ENCODE results near the gene VMAC.

Gene VMAC

DNA sequence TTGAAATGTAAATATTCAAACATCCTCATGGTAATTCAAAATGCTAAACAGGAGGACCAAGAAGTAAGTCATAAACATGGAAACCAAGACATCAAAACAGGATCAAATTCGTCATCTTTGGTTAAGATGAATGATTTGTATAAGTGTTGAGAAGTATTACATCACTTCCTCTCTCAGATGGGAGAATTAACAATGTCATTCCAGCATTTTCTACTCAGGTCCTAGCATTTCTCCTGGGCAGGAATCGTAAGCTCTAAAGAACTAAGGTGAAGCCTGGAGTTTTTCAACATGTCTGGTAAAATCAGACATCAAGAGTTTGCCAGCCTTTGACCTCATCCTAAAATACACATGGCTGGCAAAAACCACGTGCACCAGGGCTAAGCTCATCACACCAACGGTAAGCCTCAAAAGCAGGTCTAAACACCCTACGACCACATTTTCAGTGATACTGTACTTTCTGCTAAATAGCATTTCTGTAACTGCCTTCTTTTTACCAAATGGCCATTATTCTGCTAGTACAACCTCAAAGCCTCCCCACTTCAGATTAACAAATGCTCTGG is 48.4 kb downstream of the VMAC start:
- Mint-ChIP-seq H3K9me3 (no peaks in the 10 kb centered on the region), H3K4me3 (no peak overlapping the region), H3K4me1 (peaks cover 63 to 93% of the 10 kb centered on the region in 2 donors), H3K36me3 (peaks cover 30 to 40% of the 10 kb centered on the region in 2 donors), H3K27ac (no peak overlapping the region), H3K27me3 (no peaks in the 10 kb centered on the region)
- ATAC-seq (replicated peaks) (no peak), DNase-seq (no peak)

DNA sequence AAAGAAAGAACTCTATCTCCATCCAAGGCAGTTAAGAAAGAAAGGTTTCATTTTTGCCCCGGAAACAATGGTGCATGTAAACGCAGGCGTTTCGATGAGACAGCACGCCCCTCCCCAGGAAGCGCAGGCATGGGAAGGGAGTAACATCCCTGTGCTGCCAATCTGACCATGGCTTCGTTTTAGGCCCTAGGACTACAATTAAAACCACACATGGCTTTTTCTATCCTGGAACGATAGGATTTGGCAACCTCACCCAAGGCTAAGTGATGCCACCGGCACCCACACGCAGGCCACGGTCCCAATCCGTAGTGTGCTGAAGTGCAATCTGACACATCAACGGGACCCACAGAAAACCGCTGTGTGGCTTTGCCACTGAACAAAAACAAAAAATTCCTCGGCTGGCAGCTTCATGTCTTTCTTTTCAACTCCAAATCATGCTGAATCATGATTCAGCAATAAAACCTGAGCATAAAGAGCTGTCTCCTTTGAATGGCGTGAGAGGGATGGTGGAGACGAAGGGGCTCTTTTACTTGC is 49.1 kb downstream of the VMAC start:
- Mint-ChIP-seq H3K4me1 (peaks cover 62 to 93% of the 10 kb centered on the region in 2 donors), H3K36me3 (peaks cover 29 to 41% of the 10 kb centered on the region in 2 donors), H3K27ac (peak overlapping the region; percentile 66), H3K4me3 (peak overlapping the region; percentile 11 to 17), H3K27me3 (no peaks in the 10 kb centered on the region), H3K9me3 (no peaks in the 10 kb centered on the region)
- ATAC-seq (replicated peaks): no peak
- DNase-seq: no peak

GRCh38 chr19:5954293-5954692 is 49.6 kb downstream of the VMAC start:
- H3K27ac Mint-ChIP-seq: peak overlapping the region; percentile 66
- no peak overlapping the region for H3K4me3 Mint-ChIP-seq
- H3K4me1 Mint-ChIP-seq: peaks cover 66 to 97% of the 10 kb centered on the region in 2 donors
- no peak for ATAC-seq (replicated peaks)
- H3K36me3 Mint-ChIP-seq: peaks cover 29 to 42% of the 10 kb centered on the region in 2 donors
- no peaks in the 10 kb centered on the region for H3K27me3 Mint-ChIP-seq
- no peak for DNase-seq
- no peaks in the 10 kb centered on the region for H3K9me3 Mint-ChIP-seq

GRCh38 chr19:5955636-5955935 is 50.9 kb downstream of the VMAC start:
- DNase-seq (no peak), ATAC-seq (replicated peaks) (no peak)
- Mint-ChIP-seq H3K9me3 (no peaks in the 10 kb centered on the region), H3K36me3 (peaks cover 21 to 35% of the 10 kb centered on the region in 2 donors), H3K27me3 (no peaks in the 10 kb centered on the region), H3K27ac (no peak overlapping the region), H3K4me3 (no peak overlapping the region), H3K4me1 (peaks cover 63 to 99% of the 10 kb centered on the region in 2 donors)

DNA sequence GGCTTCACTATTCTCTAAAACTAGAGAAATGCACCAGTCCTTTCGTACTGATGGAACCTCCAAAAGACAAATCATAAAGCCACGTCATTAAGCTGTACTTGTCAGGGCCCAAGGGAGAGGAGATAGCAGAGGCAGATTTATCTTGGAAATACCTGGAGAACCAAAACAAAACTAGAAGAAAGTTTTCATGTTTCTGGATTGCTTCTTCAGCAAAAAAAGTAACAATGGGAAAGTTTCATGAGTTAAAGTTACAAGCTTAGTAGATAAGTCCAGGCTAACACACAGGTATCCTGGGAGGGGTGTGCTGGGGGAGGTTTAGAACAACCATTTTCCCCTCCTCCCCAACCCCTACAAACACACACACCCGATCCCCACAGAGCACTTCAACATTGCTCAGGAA is 51.7 kb downstream of the VMAC start:
- H3K27me3 Mint-ChIP-seq: no peaks in the 10 kb centered on the region
- peak overlapping the region; percentile 37 for H3K27ac Mint-ChIP-seq
- H3K36me3 Mint-ChIP-seq: peaks cover 21 to 36% of the 10 kb centered on the region in 2 donors
- DNase-seq (no peak), ATAC-seq (replicated peaks) (no peak)
- no peaks in the 10 kb centered on the region for H3K9me3 Mint-ChIP-seq
- no peak overlapping the region for H3K4me3 Mint-ChIP-seq
- peaks cover 59 to 97% of the 10 kb centered on the region in 2 donors for H3K4me1 Mint-ChIP-seq

GRCh38 chr19:5956728-5957127 is 52.1 kb downstream of the VMAC start:
- no peak for ATAC-seq (replicated peaks)
- peaks cover 18 to 34% of the 10 kb centered on the region in 2 donors for H3K36me3 Mint-ChIP-seq
- no peak overlapping the region for H3K4me3 Mint-ChIP-seq
- DNase-seq: no peak
- no peaks in the 10 kb centered on the region for H3K9me3 Mint-ChIP-seq
- H3K4me1 Mint-ChIP-seq: peaks cover 57 to 96% of the 10 kb centered on the region in 2 donors
- H3K27me3 Mint-ChIP-seq: no peaks in the 10 kb centered on the region
- no peak overlapping the region for H3K27ac Mint-ChIP-seq

DNA sequence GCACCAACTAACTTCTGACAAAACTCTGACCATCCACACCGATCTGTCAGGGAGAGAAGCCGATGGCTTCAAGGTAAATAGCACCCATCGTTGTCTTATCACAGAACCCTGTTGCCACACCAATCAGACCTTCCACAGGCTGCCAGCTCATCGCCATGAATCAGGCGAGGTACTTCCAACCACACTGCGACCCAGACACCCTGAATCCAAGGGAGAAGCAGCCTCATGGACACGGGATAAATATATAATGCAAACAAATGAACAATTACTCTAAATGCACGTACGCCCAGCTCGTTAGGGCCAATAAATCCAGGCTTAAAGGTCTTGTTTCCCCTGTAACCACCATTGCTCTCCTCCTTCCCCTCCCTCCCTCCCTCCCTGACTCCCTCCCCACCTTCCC is 52.5 kb downstream of the VMAC start:
- Mint-ChIP-seq H3K36me3 (peaks cover 19 to 37% of the 10 kb centered on the region in 2 donors), H3K27ac (no peak overlapping the region), H3K9me3 (no peaks in the 10 kb centered on the region), H3K4me3 (no peak overlapping the region), H3K4me1 (peaks cover 57 to 96% of the 10 kb centered on the region in 2 donors), H3K27me3 (no peaks in the 10 kb centered on the region)
- DNase-seq (no peak), ATAC-seq (replicated peaks) (no peak)

DNA sequence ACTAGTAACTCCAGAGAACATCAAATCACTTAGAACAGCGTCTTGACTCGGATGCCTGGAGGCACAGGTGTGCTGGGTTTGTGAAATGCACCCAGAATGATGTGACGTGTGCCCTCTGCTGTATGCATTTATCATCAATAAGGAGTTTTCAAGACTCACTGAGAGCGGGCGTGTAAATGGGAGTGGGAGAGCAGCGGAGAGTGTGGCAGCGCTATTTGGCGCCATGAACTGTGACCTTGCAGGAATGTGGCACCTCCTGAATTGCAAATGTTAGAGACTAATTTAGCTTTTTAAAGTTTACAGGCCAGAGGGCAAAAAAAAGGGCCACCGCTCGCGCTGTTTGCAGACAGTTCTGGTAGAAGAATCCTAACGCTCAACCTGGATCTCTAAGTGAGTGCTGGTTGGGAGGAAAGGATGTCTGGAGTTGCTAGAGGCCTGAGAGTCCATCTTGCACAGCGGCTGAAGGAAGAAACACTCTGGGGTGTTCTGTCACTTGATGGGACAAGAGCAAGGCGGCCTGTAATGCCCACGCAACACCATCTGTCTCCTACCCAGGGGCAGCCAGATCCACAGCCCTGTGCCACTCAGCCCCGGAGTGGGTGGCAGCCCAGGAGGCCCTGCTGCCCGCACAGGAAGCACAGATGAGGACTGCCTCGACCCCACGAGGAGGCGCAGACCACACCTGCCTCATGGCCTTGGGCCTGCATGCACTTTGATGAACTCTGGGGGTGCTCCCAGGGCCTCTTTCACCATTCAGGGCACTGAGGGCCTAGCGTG is 53.6 kb downstream of the VMAC start:
- H3K9me3 Mint-ChIP-seq: no peaks in the 10 kb centered on the region
- ATAC-seq (replicated peaks) (no peak), DNase-seq (no peak)
- H3K27me3 Mint-ChIP-seq: no peaks in the 10 kb centered on the region
- H3K36me3 Mint-ChIP-seq: peaks cover 22 to 36% of the 10 kb centered on the region in 2 donors
- H3K27ac Mint-ChIP-seq: peak overlapping the region; percentile 42
- H3K4me3 Mint-ChIP-seq: no peak overlapping the region
- H3K4me1 Mint-ChIP-seq: peaks cover 55 to 96% of the 10 kb centered on the region in 2 donors

DNA sequence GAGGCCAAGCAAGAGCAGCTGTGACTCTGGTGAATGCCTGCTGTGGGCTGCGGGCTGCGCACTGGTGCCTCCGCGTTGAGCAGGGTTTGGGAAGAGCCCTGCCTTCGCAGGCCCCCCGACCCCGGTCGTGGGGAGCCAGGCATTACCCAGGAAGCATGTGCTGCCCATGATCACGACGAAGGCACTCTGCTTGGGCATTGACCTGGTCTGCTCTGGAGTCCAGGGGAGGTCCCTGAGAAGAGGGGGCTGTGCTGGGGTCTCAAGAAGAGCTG is 54.1 kb downstream of the VMAC start:
- ATAC-seq (replicated peaks) (no peak), DNase-seq (no peak)
- peaks cover 54 to 96% of the 10 kb centered on the region in 2 donors for H3K4me1 Mint-ChIP-seq
- no peaks in the 10 kb centered on the region for H3K9me3 Mint-ChIP-seq
- peaks cover 23 to 37% of the 10 kb centered on the region in 2 donors for H3K36me3 Mint-ChIP-seq
- H3K27ac Mint-ChIP-seq: peak overlapping the region; percentile 47
- H3K4me3 Mint-ChIP-seq: no peak overlapping the region
- no peaks in the 10 kb centered on the region for H3K27me3 Mint-ChIP-seq

DNA sequence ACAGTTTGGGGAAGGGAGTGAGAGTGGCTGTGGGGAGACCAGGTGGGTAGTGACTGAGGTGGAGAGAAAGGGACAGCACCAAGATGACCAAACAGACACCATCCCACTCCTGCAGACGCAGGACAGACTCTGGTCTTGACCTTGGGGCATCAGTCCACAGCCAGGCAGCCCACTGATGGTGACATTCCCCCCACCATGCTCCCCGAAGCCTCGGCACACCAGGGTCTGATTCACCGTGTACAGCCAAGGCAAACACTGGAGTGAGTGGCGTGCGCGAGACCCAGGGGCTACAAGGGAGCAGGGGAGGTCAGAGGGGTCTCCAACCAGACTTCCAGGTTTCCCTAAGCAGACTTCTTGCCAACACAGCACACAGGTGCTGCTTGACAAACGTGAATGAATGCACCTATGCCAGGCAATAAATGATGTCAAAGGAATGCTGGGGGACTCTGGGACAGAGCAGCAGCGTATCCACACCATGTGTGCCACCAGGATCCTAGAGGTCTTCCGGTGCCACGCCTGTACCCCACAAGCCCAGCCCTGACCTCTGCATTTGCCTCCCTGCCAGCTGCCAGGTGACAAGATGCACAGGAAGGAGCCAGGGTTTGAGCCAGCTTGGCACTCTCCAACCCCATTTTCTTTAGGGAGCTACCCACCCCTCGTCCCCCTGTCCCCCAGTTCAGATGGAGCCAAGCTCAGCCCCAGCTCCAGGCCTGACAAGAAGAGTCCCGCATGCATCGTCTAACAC is 54.8 kb downstream of the VMAC start:
- Mint-ChIP-seq H3K4me1 (peaks cover 51 to 96% of the 10 kb centered on the region in 2 donors), H3K4me3 (no peak overlapping the region), H3K36me3 (peaks cover 21 to 33% of the 10 kb centered on the region in 2 donors), H3K27me3 (no peaks in the 10 kb centered on the region), H3K9me3 (no peaks in the 10 kb centered on the region), H3K27ac (peak overlapping the region; percentile 47)
- DNase-seq (no peak), ATAC-seq (replicated peaks) (no peak)

All from stimulated activated naive B cell treated with anti-CD40 and anti-IgM and Interleukin-4, amounts not matched to agents 10 μg/mL and 1 μg/mL and 100 μg/mL, for 72 hours (primary cell).